KMS-11 (cell line): ENCODE results near the gene OR6C76.
"Not testable (repeated sequence)": the region's sequence is repeated elsewhere in the genome, so short reads cannot be mapped to it uniquely, and the experiment has no call there.

Experiments
- H2AFZ ChIP-seq: fragments of 200-600 bp; sonication (generic); 2 replicates; pipeline ENCODE4 v1.6.1; 2016; ENCODE audit warnings: antibody characterized with exemption, mixed run types, low read depth
- H3K27ac ChIP-seq: fragments of 200-600 bp; sonication (generic); 2 replicates; pipeline ENCODE4 v1.6.1; 2016; ENCODE audit warnings: mild to moderate bottlenecking, mixed run types
- H3K27me3 ChIP-seq: fragments of 200-600 bp; sonication (generic); 2 replicates; pipeline ENCODE4 v1.6.1; 2017; ENCODE audit warnings: mild to moderate bottlenecking, low read depth, mixed run types, moderate library complexity; ENCODE audit not compliant: insufficient read depth
- H3K36me3 ChIP-seq: fragments of 200-600 bp; sonication (generic); 2 replicates; pipeline ENCODE4 v1.6.1; 2017; ENCODE audit warnings: mild to moderate bottlenecking, mixed run types; ENCODE audit not compliant: insufficient read depth
- H3K4me1 ChIP-seq: fragments of 200-600 bp; sonication (generic); 2 replicates; pipeline ENCODE4 v1.6.1; 2016; ENCODE audit warnings: mild to moderate bottlenecking, low read depth, mixed run types; ENCODE audit not compliant: poor library complexity, severe bottlenecking
- H3K4me2 ChIP-seq: fragments of 200-600 bp; sonication (generic); 2 replicates; pipeline ENCODE4 v1.7.0; 2016; ENCODE audit warnings: mild to moderate bottlenecking, mixed run types
- H3K4me3 ChIP-seq: fragments of 200-600 bp; sonication (generic); IDR thresholded peaks from 2 replicates; pipeline ENCODE4 v1.6.1; 2017; ENCODE audit warnings: low read depth, low read length, mixed read lengths; ENCODE audit not compliant: insufficient read depth
- H3K79me2 ChIP-seq: fragments of 200-600 bp; sonication (generic); 2 replicates; pipeline ENCODE4 v1.6.1; 2016; ENCODE audit warnings: low read depth, mixed run types; ENCODE audit not compliant: insufficient read depth
- H3K9ac ChIP-seq: fragments of 200-600 bp; sonication (generic); 2 replicates; pipeline ENCODE4 v1.6.1; 2016; ENCODE audit warnings: mild to moderate bottlenecking, mixed run types
- H4K20me1 ChIP-seq: fragments of 200-600 bp; sonication (generic); 2 replicates; pipeline ENCODE4 v1.6.1; 2016; ENCODE audit warnings: mild to moderate bottlenecking, mixed run types; ENCODE audit not compliant: insufficient read depth
- TF ChIP-seq, protein P1 (sequence below): fragments of 200-600 bp; sonication (generic); conservative IDR thresholded peaks from 2 replicates; pipeline ENCODE4 v1.6.1; 2017; ENCODE audit warnings: low read depth, mild to moderate bottlenecking, antibody characterized with exemption, low read length, moderate library complexity, mixed read lengths

Gene OR6C76

DNA sequence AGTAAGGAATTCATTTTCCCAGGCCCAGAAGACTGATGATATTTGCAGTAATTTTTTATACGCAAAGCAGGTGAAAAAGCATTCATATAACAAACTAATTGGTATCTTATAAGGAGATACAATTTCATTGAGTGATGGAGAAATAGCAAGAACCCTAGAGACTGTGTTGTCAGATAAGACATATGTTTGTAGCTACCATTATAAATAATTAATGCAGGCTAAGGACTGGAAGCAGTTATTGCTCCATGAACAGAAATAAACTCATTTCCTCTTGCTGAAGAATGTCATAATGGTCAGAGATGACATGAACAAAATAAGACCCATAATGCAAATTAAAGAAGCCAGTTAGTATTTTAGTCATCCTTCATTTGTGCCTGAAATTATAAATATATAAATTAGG is 19.3 kb downstream of the OR6C76 start:
- Histone ChIP-seq H3K36me3 (no peaks in the 10 kb centered on the region), H3K4me3 (no peak overlapping the region), H3K27ac (no peak overlapping the region), H3K79me2 (no peaks in the 10 kb centered on the region), H4K20me1 (no peaks in the 10 kb centered on the region), H3K4me1 (no peaks in the 10 kb centered on the region), H2AFZ (no peak overlapping the region), H3K4me2 (no peak overlapping the region), H3K27me3 (no peaks in the 10 kb centered on the region), H3K9ac (no peak overlapping the region)
- TF ChIP-seq, protein P1, sequence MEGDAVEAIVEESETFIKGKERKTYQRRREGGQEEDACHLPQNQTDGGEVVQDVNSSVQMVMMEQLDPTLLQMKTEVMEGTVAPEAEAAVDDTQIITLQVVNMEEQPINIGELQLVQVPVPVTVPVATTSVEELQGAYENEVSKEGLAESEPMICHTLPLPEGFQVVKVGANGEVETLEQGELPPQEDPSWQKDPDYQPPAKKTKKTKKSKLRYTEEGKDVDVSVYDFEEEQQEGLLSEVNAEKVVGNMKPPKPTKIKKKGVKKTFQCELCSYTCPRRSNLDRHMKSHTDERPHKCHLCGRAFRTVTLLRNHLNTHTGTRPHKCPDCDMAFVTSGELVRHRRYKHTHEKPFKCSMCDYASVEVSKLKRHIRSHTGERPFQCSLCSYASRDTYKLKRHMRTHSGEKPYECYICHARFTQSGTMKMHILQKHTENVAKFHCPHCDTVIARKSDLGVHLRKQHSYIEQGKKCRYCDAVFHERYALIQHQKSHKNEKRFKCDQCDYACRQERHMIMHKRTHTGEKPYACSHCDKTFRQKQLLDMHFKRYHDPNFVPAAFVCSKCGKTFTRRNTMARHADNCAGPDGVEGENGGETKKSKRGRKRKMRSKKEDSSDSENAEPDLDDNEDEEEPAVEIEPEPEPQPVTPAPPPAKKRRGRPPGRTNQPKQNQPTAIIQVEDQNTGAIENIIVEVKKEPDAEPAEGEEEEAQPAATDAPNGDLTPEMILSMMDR: no peak

DNA sequence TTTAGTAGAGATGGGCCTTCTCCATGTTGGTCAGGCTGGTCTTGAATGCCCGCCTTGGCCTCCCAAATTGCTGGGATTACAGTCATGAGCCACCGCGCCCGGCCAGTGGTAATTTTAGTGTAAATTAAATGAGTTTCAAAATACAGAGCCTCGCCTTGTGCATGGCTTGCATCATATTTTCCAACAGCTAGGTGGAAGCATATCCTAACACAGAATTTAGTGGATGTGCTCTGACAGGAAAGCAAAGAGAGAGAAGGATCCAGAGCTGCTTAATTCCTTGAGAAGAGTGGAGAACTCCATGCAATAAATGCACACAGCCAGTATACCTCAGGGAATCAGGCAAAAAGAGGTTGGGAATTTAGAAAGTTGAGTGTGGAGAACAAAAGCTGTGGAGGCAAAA is 20.3 kb downstream of the OR6C76 start:
- Histone ChIP-seq H3K36me3 (no peaks in the 10 kb centered on the region), H3K4me2 (no peak overlapping the region), H3K4me3 (no peak overlapping the region), H3K27me3 (no peaks in the 10 kb centered on the region), H2AFZ (no peak overlapping the region), H4K20me1 (no peaks in the 10 kb centered on the region), H3K4me1 (no peaks in the 10 kb centered on the region), H3K27ac (no peak overlapping the region), H3K9ac (no peak overlapping the region), H3K79me2 (no peaks in the 10 kb centered on the region)
- TF ChIP-seq, protein P1: no peak

DNA sequence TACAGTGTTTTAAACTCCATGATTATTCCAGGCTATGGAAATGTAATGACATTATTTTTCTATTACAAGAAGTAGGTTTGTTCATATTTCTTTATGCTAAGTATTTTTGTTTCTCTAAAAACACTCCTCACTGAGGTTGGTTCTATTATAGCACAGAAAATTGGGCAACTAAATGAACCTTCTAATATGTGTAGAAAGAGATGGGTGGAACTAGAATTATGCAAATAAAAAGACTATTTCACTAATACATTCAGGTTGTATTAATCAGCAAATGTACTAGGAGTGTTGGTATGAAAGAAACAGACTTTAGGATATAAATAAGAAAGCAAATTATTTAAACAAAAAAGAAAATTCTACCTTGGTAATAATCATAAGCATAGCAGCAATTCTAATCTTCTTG is 22.8 kb downstream of the OR6C76 start:
- TF ChIP-seq, protein P1: no peak
- no peak overlapping the region for H3K4me2 ChIP-seq
- no peak overlapping the region for H3K4me3 ChIP-seq
- H3K4me1 ChIP-seq: no peaks in the 10 kb centered on the region
- no peaks in the 10 kb centered on the region for H3K27me3 ChIP-seq
- no peak overlapping the region for H3K27ac ChIP-seq
- H3K79me2 ChIP-seq: no peaks in the 10 kb centered on the region
- H3K36me3 ChIP-seq: no peaks in the 10 kb centered on the region
- no peaks in the 10 kb centered on the region for H4K20me1 ChIP-seq
- H3K9ac ChIP-seq: no peak overlapping the region
- no peak overlapping the region for H2AFZ ChIP-seq

DNA sequence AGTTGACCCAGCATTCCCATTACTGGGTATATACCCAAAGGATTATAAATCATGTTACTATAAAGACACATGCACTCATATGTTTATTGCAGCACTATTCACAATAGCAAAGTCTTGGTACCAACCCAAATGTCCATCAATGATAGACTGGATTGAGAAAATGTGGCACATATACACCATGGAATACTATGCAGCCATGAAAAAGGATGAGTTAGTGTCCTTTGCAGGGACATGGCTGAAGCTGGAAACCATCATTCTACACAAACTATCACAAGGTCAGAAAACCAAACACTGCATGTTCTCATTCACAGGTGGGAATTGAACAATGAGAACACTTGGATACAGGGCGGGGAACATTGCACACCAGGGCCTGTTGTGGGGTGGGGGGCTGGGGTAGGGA is 38.9 kb downstream of the OR6C76 start:
- not testable (repeated sequence) for H3K9ac ChIP-seq, H2AFZ ChIP-seq, H3K36me3 ChIP-seq, H3K27me3 ChIP-seq, H3K4me2 ChIP-seq, H3K27ac ChIP-seq, H4K20me1 ChIP-seq, H3K4me3 ChIP-seq, H3K79me2 ChIP-seq
- H3K4me1 ChIP-seq: peaks cover 18% of the 10 kb centered on the region

DNA sequence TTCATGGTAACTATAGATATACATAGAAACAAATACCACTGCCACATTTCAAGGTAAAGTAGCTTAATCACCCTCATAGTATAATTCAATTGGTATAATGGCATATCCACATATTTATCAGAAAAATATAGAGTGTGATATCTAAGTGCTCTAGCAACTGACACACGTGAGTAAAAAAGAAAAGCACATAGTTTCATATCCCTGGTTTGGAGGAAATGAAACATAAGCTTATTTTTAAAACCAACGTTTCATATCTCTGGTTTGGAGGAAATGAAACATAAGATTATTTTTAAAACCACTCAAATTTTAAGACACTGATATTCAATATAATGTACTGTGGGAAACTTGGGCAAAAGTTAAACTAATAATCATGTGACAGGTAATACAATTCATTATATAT is 41.8 kb downstream of the OR6C76 start:
- H3K79me2 ChIP-seq: no peaks in the 10 kb centered on the region
- no peak overlapping the region for H2AFZ ChIP-seq
- H3K4me2 ChIP-seq: peak overlapping the region; percentile 1; the same call in 1 of the 2 replicates
- H3K4me1 ChIP-seq: peaks cover 18% of the 10 kb centered on the region
- no peaks in the 10 kb centered on the region for H4K20me1 ChIP-seq
- TF ChIP-seq, protein P1: no peak
- no peak overlapping the region for H3K9ac ChIP-seq
- no peaks in the 10 kb centered on the region for H3K36me3 ChIP-seq
- no peak overlapping the region for H3K27ac ChIP-seq
- no peaks in the 10 kb centered on the region for H3K27me3 ChIP-seq
- no peak overlapping the region for H3K4me3 ChIP-seq
